Measurements from ENCODE around the gene RACK1. TPM values are rescaled to one million over a fixed set of nuclear protein-coding genes. Genes with fewer than 3 reads are reported as not detected.

The RACK1 gene
- total and polyA plus RNA-seq, 2 of the 13 experiments (the other 11 are each of a cell fraction or from before 2014, with no cell fraction given) = 2,514 to 6,141 TPM

GRCh38 chr5:181221792-181222629 is 21.7 kb downstream of the RACK1 start (continued):
- TF ChIP-seq HOXA5 (CRISPR knock-in tag; IDR thresholded peaks at IDR 0.05) = peak; percentile 85; the same call in 1 of the 2 replicates
- TF ChIP-seq TP53 (CRISPR knock-in tag; conservative IDR thresholded peaks at IDR 0.05) = peak; percentile 70; the same call in 1 of the 2 replicates
- TF ChIP-seq, protein P1, sequence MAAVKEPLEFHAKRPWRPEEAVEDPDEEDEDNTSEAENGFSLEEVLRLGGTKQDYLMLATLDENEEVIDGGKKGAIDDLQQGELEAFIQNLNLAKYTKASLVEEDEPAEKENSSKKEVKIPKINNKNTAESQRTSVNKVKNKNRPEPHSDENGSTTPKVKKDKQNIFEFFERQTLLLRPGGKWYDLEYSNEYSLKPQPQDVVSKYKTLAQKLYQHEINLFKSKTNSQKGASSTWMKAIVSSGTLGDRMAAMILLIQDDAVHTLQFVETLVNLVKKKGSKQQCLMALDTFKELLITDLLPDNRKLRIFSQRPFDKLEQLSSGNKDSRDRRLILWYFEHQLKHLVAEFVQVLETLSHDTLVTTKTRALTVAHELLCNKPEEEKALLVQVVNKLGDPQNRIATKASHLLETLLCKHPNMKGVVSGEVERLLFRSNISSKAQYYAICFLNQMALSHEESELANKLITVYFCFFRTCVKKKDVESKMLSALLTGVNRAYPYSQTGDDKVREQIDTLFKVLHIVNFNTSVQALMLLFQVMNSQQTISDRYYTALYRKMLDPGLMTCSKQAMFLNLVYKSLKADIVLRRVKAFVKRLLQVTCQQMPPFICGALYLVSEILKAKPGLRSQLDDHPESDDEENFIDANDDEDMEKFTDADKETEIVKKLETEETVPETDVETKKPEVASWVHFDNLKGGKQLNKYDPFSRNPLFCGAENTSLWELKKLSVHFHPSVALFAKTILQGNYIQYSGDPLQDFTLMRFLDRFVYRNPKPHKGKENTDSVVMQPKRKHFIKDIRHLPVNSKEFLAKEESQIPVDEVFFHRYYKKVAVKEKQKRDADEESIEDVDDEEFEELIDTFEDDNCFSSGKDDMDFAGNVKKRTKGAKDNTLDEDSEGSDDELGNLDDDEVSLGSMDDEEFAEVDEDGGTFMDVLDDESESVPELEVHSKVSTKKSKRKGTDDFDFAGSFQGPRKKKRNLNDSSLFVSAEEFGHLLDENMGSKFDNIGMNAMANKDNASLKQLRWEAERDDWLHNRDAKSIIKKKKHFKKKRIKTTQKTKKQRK (IDR thresholded peaks at IDR 0.05; ENCODE audit: low read length) = no peak
- no peak for TF ChIP-seq RFX3 (CRISPR knock-in tag; IDR thresholded peaks at IDR 0.05)
- TF ChIP-seq, protein P2, sequence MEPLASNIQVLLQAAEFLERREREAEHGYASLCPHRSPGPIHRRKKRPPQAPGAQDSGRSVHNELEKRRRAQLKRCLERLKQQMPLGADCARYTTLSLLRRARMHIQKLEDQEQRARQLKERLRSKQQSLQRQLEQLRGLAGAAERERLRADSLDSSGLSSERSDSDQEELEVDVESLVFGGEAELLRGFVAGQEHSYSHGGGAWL (CRISPR knock-in tag; IDR thresholded peaks at IDR 0.05) = no peak
- no peak for TF ChIP-seq HDAC6 (IDR thresholded peaks at IDR 0.05; ENCODE audit: low read depth, low read length)
- TF ChIP-seq, protein P3, sequence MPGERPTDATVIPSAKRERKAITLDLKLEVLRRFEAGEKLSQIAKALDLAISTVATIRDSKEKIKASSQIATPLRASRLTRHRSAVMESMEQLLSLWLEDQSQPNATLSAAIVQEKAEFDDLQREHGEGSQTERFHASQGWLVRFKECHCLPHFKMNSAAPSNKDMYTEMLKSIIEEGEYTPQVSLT (CRISPR knock-in tag; IDR thresholded peaks at IDR 0.05; ENCODE audit: borderline replicate concordance, low read depth) = 0 out of 2 replicates have a peak, but pooled peaks have one; percentile 90
- TF ChIP-seq MED8 (CRISPR knock-in tag; IDR thresholded peaks at IDR 0.05; ENCODE audit: insufficient replicate concordance) = no peak
- peak; percentile 96 for TF ChIP-seq ZNF225 (CRISPR knock-in tag; IDR thresholded peaks at IDR 0.05)
- TF ChIP-seq LRRFIP1 (CRISPR knock-in tag; conservative IDR thresholded peaks at IDR 0.05) = no peak
- no peak; the same call in 1 of the 2 replicates for TF ChIP-seq ZNF503 (CRISPR knock-in tag; IDR thresholded peaks at IDR 0.05)
- no peak for TF ChIP-seq ZNF496 (CRISPR knock-in tag; IDR thresholded peaks at IDR 0.05; ENCODE audit: insufficient replicate concordance)
- no peak for TF ChIP-seq GPBP1L1 (CRISPR knock-in tag; IDR thresholded peaks at IDR 0.05)
- peak; percentile 39; the same call in 1 of the 2 replicates for TF ChIP-seq STAT5B (CRISPR knock-in tag; IDR thresholded peaks at IDR 0.05)
- TF ChIP-seq EEA1 (CRISPR knock-in tag; IDR thresholded peaks at IDR 0.05; ENCODE audit: borderline replicate concordance) = no peak
- no peak for TF ChIP-seq TSC22D2 (CRISPR knock-in tag; IDR thresholded peaks at IDR 0.05; ENCODE audit: borderline replicate concordance)
- 0 out of 2 replicates have a peak, but pooled peaks have one; percentile 11 for TF ChIP-seq WIZ (CRISPR knock-in tag; IDR thresholded peaks at IDR 0.05)
- TF ChIP-seq NAIF1 (CRISPR knock-in tag; IDR thresholded peaks at IDR 0.05; ENCODE audit: borderline replicate concordance) = peak; percentile 71; the same call in 1 of the 2 replicates

Data from HepG2 (cell line).